GM21526 (cell line): ENCODE measurements around the gene SERP1.
"Not testable (repeated sequence)": the region's sequence is repeated elsewhere in the genome, so short reads cannot be mapped to it uniquely, and the experiment has no call there.

Source experiments
- ATAC-seq: cut with Tn5 transposase; IDR thresholded peaks from one replicate; pipeline ENCODE4 v1.9.1; 2021; ENCODE audit warnings: moderate library complexity; ENCODE audit not compliant: unreplicated experiment, low FRiP score

Gene SERP1

DNA sequence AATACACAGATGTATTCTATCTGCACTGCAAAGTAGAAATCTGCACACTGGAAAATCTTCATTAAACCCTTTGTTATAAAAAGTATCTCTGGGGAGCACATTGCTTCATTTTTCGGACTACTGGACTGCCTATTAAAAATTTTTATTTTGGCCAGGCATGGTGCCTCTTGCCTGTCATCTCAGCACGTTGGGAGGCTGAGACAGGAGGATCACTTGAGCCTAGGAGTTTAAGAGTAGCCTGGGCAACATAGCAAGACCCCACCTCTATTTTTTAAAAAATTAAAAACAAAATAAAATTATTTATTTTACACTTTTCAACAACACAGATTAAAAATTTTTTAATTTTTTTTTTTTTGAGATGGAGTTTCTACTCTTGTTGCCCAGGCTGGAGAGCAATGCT is 6.0 kb downstream of the SERP1 start:
- no peak for ATAC-seq

DNA sequence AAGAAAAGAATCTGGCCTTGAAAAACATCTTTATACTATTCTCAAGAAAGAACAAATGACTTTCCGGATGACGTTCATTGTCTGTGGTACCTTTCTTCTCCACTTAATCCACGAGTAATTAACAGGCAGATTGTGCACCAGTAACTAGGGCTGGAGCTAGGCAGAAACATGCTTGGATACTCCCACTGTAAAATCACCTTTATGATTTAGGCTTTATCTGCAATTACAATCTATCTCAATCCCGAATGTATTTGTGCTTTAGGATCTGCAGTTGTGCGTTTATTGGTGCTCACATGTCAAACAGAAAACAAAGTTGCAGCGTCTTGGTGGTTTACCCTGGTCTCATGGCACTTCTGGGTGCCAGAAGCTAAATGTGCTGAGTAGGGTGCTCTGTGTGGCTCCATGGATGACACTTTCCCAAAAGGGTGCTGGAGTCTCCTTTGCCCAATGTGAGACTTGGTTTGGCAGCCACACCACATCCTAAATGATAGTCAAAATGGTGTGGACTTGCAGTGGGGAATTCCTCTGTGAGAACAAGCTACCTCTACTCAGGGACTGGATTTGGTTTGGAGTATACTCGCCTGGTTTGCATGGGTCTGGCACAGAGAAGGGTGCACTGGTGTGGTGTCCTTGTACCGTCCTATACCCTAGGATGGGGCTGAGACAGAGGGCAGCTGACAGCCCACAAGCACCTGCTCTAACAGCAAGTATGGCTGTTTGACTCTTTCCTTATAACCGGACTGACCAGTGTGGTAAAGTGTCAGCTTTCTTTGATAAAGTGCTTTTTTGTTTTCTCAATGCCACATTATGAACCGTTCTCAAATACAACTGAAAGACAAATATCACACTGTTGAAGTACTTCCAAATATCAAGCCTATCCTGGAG is 7.7 kb downstream of the SERP1 start:
- no peak for ATAC-seq

DNA sequence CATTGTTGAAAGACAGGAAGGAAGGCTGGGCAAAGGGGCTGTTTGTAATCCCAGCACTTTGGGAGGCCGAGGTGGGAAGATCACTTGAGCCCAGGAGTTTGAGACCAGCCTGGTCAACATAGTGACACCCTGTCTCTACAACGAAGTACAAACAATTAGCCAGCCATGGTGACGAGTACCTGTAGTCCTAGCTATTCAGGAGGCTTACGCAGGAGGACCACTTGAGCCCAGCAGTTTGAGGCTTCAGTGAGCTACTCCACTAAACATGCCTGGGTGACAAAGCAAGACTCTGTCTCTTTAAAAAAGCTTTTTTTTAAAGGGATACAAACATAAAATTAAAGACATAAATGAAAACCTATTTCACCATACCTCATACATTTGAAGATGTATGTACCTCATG is 11.1 kb downstream of the SERP1 start:
- no peak for ATAC-seq

DNA sequence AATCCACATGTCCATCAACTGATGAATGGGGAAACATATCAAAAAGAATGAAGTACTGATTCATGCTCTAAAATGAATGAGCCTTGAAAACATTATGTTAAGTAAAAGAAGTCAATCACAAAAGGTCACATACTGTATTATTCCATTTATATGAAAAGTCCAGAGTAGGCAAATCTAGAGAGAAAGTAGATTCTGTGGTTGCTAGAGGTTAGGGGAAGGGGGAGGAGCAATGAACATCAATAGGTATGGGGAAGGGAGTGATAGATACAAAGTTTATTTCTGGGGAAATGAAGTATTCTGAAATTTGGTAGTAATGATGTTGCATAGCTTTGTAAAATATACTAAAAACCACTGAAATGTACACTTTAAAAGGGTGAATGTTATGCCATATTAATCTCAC is 14.5 kb downstream of the SERP1 start:
- ATAC-seq, result no peak

DNA sequence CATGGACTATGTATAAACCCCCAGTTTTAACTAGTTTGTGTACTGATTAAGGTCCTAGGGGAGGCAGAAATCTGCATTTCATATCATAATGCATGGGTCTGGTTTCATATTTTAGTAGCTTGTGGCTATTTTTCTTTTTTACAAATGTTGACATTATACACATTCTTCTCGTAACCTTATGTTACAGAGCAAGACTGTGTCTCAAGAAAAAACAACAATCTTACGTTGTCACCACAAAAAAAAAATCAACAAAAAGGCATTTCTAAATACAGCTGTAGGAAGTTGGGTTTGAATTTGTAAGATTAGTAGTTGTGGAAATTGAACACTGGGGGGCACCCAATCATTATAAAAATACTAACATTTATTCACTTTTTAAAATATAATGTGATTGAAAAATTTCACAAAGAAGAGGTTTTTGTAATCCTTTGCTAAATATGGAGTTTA is 17.9 kb downstream of the SERP1 start:
- ATAC-seq, result no peak

DNA sequence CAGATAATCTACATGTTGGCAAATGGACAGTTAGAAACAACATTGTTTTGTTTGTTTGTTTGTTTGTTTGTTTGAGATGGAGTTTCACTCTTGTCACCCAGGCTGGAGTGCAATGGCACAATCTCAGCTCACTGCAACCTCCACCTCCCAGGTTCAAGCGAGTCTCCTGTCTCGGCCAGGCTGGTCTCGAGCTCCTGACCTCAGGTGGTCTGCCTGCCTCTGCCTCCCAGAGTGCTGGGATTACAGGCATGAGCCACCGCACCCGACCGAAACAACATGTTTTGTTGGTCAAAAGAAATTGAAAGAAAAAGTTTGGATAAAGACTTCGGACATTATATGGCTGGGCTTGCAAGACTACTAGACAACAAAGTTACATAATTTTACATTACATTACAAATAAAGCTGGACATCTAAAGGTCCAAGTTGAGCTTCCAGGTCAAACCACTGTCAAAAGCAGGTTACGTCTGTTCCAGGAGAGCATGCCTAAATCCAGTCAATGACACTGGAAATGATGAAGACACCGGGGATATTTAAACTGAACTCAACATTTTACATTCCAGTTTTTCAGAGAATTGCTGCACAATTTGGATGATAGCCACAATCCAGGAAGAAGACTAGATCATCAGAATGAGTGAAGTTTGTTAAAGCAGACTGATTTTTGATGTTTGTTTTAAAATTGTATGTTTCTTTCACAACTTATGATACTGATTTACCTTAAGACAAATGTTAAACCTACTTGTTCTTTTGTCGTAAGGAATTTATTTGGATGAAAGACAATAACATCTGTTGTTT is 18.6 kb downstream of the SERP1 start:
- no peak for ATAC-seq

DNA sequence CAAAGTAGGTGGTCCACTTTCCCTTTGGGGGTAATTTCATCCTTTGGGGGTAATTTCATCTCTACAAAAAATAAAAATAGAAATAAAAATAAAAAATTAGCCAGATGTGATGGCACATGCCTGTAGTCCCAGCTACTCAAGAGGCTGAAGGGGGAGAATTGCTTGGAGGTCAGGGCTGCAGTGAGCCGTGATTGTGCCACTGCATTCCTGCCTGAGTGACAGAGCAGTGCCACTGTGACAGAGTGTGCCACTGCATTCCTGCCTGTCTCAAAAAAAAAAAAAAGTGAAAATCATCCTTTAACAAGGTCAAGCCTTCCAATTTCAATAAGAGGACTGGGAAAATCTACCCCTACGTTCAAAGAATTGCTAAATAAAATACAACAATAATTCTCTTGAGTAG is 22.8 kb downstream of the SERP1 start:
- no peak for ATAC-seq

DNA sequence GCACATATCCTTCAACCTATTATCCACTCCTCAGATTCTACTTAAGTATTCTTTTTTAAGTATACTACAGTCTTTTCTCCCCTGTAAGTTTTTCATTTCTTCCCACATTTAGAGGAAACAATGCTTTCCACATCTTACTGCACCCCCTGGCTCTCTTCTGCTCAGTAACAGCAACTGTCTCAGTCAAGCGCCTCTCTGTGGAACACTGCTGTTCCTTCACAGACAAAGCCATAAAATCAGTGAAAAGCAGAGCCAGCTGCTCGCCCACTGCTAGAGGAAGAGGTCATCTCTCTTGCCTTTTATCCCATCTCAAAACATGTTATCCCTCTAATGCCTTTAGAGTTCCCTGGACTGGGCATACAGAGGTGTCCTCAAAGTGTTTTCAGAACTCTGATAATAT is 24.8 kb downstream of the SERP1 start:
- no peak for ATAC-seq

DNA sequence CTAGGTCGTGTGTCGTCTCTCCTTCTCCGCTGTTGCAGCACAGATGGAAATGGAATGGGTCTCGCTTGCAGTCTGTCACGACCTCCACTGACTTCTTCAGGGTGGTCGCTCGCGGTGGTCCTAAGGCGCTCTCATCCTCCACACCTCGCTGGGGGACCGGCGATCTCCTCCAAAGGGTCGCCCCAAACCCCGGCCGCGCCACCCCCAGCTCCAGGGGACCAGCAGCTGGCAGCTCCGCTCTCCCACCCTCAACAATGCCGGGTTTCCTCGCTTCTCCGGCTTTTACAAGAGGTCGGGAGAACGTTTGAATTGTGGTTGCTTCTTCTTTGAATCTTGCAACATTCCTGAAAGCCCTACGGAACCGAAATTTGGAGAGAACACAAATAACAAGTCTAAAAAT is 25.9 kb downstream of the SERP1 start:
- ATAC-seq, result no peak

DNA sequence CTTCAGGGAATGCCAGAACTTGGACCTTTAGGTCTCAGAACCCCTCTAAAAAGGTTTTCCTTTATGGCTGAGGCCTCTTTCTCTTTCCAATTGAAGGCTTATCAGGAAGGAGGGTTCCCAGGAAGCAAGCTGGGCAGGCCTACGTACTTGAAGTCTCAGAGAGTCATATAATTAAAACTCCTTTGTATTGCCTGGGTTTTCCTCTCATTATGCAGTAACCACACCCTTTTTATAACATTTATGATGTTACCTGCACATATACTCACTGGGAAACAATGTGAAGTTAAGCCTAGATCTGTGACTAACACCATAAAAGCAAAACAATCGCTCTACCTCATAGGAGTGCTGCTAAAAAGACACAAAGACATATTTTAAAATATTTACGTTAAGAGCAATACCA is 27.3 kb downstream of the SERP1 start:
- no peak for ATAC-seq

DNA sequence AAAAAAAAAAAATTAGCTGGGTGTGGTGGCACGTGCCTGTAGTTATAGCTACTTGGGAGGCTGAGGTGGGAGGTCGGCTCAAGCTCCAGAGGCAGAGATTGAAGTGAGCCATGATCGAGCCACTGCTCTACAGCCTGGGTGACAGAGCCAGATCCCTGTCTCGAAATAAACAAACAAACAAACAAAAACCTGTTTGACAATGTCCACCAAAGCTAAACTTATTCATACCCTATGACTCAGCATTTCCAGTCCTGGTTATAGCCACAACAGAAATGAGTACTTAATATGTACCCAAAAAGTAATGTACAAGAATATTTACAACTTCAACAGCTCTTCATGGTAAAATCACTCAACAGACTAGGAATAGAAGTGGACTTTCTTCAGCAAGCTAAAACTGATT is 31.1 kb downstream of the SERP1 start:
- no peak for ATAC-seq

DNA sequence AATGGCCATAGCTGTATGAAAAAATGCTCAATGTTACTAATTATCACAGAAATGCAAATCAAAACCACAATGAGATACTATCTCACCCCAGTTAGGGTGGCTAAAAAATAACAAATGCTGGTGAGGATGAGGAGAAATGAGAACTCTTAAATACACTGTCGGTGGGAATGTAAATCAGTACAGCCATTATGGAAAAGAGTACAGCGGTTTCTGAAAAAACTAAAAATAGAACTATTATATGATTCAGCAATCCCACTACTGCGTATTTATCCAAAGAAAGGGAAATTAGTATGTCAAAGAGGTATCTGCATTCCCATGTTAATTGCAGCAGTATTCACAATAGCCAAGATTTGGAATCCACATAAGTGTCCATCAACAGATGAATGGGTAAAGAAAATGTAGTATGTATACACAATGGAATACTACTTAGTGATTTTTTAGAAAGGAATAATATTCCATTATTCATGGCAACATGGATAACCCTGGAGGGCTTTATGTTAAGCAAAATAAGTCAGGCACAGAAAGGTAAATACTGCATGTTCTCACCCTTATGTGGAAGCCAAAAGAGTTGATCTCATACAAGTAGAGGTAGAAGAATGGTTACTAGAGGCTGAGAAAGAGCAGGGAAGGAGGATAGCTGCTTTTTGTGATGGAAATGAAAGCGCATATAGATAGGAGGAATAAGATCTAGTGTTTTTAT is 35.0 kb downstream of the SERP1 start:
- no peak for ATAC-seq

DNA sequence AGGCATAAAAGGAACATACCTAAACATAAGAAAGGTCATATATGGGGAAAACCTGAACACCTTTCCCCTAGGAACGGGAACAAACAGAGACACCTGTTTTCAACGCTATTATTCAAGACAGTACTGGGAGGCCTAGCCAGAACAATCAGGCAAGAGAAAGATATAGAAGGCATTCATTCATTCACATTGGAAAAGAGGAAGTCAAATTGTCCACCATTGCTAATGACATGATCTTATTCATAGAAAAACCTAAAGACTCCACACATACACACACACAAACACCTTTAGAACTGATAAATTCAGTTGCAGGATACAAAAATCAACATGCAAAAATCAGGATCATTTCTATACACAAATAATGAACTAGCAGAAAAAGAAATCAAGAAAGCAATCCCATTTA is 36.5 kb downstream of the SERP1 start:
- no peak for ATAC-seq

DNA sequence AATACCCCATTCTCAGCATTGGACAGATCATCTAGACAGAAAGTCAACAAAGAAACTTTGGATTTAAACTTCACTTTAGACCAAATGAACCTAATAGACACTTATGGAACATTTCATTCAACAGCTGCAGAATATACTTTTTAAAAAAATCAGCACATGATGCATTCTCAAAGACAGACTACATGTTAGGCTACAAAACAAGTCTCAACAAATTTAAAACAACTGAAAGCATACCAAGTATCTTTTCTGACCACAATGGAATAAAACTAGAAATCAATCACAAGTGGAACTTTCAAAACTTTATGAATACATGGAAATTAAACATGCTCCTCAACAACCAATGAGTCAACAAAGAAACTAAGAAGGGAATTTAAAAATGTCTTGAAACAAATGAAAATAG is 37.9 kb downstream of the SERP1 start:
- no peak for ATAC-seq

DNA sequence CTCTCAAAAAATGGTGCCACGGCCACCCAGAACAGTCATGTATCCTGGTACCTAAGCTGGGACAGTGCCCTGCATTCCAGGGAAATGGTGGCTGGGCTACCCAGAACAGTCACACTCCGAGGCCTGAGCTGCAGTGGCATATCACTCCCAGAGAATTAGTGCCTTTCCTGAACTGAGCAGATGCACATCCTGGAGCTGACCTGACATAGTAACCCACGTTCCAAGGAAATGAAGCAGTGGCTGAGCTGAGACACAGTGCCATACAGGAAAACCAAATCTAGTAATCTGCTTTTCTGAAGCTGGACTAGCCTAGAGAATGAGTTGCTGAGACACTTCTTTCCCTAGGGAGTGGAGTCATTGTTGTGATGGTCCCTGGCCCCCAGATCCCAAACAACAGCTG is 41.8 kb downstream of the SERP1 start:
- ATAC-seq, result no peak

DNA sequence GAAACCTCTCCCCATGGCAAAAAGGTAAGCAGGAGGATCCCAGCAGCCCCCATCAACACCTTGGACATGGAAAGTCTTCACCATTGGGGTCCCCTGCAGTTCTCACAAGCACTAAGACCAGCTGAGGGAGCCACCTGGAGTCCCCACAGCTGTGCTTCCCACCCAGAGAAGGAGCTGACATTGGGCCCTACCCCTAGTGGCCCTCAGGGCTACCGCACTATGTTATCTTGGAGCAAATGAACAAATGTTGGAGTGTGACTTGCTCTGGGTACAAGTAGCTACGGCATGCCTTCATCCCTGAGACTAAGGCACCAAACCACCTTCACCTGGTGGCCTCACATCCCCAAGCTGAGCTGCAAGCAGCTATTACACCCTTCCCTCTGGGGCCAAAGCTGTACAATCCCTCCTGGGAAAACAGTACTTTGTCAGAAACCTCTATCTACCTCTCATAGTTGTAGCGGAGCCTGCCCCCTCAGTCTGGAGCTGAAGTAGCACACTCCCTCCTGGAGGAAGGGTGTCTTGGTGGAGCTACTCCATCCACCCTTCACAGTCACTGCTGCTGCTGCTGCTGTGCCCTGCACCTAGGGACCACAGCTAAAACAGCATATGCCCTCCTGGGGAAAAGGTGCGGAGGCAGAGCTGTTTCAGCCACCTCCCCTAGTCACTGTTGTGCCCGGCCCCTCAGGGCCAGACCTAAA is 42.7 kb downstream of the SERP1 start:
- ATAC-seq, result no peak

DNA sequence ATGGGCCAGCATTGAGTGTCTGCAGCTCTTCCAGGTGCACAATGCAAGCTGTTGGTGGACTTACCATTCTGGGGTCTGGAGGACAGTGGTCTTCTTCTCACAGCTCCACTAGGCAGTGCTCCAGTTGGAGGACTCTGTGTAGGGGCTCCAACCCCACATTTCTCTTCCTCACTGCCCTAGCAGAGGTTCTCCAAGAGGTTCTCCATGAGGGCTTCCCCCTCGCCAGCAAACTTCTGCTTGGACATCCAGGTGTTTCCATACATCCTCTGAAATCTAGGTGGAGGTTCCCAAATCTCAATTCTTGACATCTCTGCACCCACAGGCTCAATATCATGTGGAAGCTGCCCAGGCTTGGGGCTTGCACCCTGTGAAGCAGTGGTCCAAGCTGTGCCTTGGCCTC is 45.3 kb downstream of the SERP1 start:
- not testable (repeated sequence) for ATAC-seq

DNA sequence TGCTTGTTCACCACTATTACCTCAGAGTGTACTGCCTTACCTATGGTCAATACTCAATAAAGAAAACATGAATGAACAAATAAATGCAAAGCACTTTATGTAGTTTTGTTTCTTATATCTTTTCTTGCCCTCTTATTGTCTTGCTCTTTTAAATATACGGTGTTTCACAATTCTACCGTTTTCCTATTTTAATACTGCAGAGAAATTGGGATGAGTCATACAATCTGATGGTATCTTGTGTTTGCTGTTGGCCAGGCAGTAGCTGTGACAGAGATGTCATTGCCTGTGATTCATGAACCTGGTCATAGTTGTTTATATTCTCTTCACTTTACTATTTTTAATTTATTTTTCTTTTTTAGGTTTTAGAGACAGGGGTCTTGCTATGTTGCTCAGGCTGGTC is 48.3 kb downstream of the SERP1 start:
- ATAC-seq, result no peak

DNA sequence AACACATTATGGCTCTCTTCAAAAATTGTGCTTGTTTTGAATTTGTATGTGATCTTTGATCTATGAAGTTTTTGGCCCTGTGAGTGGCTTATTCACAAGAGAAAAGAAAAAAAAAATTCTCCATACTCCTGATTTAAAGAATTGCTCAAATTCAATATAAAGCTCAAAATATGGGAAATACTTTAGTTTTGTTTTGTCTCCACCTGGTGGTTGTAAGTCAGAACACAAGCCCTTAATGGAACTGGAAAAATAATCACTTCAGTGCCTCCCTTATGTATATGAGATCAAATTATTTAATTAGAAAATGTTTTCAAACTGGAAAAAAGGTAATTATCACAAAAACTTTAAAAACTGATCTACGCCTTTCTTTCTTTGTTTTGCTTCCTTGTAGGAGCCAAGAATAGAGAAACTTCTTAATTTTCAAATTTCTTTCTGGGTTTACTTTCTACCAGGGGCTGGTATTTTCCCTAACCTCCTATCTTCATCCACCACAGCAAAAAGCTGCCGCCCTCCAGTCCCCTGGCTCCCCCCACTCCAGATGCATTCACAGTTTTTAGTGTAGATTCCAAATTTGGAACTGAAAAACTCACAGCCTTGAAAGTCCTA is 50.6 kb downstream of the SERP1 start:
- no peak for ATAC-seq

DNA sequence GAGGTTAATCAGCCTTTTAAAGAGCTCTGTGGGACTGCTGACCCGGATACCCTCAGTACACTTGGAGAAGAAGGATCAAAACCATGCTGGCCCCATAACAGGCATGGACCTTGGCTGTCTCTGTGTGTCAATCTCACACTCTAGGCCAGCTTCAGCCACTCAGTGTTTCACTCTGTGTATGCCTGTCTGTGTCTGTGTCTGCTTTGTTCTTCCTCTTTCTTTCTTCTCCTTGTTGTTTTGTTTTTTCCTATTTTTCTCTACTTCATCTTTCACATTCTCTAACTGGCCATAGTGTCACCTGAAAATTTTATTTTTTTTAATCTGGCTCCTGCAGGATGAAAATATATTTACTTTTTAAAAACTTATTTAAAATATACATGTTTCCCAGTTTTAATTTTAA is 51.1 kb downstream of the SERP1 start:
- no peak for ATAC-seq
